Peyer's patch (tissue), 4 donors: Measurements from ENCODE around the gene GLUD1. TPM values are rescaled to one million over a fixed set of nuclear protein-coding genes. Genes with fewer than 3 reads are reported as not detected.
"Not testable (repeated sequence)": the region's sequence is repeated elsewhere in the genome, so short reads cannot be mapped to it uniquely, and the experiment has no call there.

Experiments used
- DNase-seq, 3 donors: peaks; one replicate each; pipeline ENCODE4 v3.0.0-alpha.2; 2017 to 2019
- H3K27ac ChIP-seq, 4 donors: fragments of 200-600 bp; sonication (generic); one replicate each; pipeline ENCODE4 v1.5.1; 2016 to 2019
- H3K27me3 ChIP-seq, 2 donors: fragments of 200-600 bp; sonication (generic); one replicate each; pipeline ENCODE4 v1.5.1; 2019
- H3K36me3 ChIP-seq, 3 donors: fragments of 200-600 bp; sonication (generic); one replicate each; pipeline ENCODE4 v1.5.1; 2016 to 2019
- H3K4me1 ChIP-seq, 4 donors: fragments of 200-600 bp; sonication (generic); one replicate each; pipeline ENCODE4 v1.5.1; 2016 to 2019
- H3K4me3 ChIP-seq, 4 donors: fragments of 200-600 bp; sonication (generic); 1 replicate in 3 of 4; 2 replicates in 1 of 4; pipeline ENCODE4 v1.5.1; 2016 to 2019; ENCODE audit warnings: mild to moderate bottlenecking in 1 of 4
- H3K9me3 ChIP-seq, 4 donors: fragments of 200-600 bp; sonication (generic); one replicate each; pipeline ENCODE4 v1.5.1; 2016 to 2019; ENCODE audit warnings: mild to moderate bottlenecking in 1 of 4
- POLR2A ChIP-seq, 2 donors: fragments of 450-650 bp; IDR thresholded peaks; one replicate each; pipeline ENCODE4 v1.5.1; 2017; ENCODE audit warnings: antibody characterized with exemption in 2 of 2, mild to moderate bottlenecking in 2 of 2, moderate library complexity in 2 of 2
- small RNA-seq, 2 donors: library from RNA; depleted of rRNA; stranded (forward); fragments of <200 nt; gene quantifications; one replicate each; pipeline ENCODE3, GENCODE V24; 2016
- total RNA-seq, 4 donors: library from RNA; depleted of rRNA; stranded (reverse); fragments of >200 nt; gene quantifications; one replicate each; pipeline ENCODE4 v1.1.0, GENCODE V29; 2016
- TF ChIP-seq, protein P1 (sequence below), 6 experiments: fragments of 450-650 bp in 4 of 6; fragments of 200-600 bp in 2 of 6; sonication (generic) in 1 of 6; IDR thresholded peaks; one replicate each; pipeline ENCODE4 v1.5.1; 2017 to 2019; ENCODE audit warnings: antibody characterized with exemption in 6 of 6, mild to moderate bottlenecking in 3 of 6, moderate library complexity in 1 of 6

GLUD1 gene
- total RNA-seq, 4 donors from 2014 or later: 116 to 308 (median 168) TPM

DNA sequence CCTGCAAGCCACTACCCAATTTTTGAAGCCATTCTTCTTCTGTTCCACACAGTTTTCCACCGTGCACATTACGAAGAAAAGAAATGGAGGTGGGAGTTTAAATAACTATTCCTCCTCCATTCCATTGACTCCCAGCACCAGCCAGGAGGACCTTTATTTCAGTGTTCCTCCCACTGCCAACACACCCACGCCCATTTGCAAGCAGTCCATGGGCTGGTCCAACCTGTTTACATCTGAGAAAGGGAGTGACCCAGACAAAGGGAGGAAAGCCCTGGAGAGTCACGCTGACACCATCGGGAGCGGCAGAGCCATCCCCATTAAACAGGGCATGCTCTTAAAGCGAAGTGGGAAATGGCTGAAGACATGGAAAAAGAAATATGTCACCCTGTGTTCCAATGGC, 86.3 kb downstream of the GLUD1 start:
- H3K4me1 ChIP-seq, DNase-seq: not testable (repeated sequence)

DNA sequence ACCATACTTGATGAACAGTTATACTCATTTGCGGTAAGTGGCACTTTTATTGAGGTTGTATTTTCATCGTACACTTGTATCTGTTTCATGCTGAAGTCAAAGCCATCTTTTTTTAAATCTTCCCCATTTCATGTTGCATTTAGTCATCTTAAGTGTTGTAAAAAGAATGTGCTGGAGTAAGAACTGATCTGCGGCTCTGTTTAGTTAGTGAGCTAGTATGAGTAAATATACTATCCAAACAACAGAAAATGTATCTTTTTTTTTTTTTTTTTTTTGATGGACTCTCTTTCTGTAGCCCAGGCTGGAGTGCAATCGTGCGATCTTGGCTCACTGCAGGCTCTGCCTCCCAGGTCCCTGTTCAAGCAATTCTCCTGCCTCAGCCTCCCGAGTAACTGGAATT, 87.0 kb downstream of the GLUD1 start:
- not testable (repeated sequence) for H3K36me3 ChIP-seq

More for the DNA sequence above, 86.3 kb downstream of the GLUD1 start:
- H3K27me3 ChIP-seq, H3K27ac ChIP-seq, H3K36me3 ChIP-seq, H3K4me3 ChIP-seq, H3K9me3 ChIP-seq: not testable (repeated sequence)

DNA sequence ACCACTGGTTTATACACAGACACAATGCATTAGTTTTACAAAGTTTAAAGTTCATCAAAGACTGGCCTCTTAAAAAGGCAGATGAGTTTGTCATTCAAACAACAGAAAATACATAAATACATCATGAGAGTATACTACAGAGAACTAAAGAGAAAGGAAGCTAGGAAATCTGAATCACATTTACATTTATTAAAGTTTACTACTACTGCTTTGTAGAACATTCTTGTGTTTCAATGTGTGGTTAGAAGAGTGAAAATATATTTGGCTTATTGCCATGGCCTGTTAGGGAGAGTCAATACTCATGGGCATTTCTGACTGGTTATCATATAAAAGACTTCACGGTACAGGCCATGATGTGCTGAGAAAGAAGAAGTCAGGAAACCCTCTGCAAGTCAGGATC, 87.5 kb downstream of the GLUD1 start:
- not testable (repeated sequence) for H3K36me3 ChIP-seq, H3K9me3 ChIP-seq, DNase-seq, H3K27me3 ChIP-seq, H3K27ac ChIP-seq, H3K4me3 ChIP-seq, H3K4me1 ChIP-seq

More for the DNA sequence above, 87.0 kb downstream of the GLUD1 start:
- not testable (repeated sequence) for DNase-seq, H3K27ac ChIP-seq, H3K4me3 ChIP-seq, H3K9me3 ChIP-seq, H3K4me1 ChIP-seq, H3K27me3 ChIP-seq

DNA sequence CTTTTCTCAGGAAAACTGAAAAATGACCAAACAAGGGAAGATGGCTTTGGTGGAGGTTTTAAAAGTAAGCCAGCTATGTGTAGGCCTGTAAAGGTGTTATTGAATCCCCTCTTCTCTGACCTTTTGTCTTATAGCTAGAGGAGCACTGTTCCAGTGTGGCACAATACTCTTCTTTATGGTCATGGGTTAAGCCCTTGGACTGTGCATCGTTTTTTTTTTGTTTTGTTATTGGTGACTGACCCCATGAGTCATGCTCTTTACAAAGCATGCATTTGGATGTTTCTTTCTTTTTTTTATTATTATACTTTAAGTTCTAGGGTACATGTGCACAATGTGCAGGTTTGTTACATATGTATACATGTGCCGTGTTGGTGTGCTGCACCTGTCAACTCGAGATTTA, 94.2 kb downstream of the GLUD1 start:
- no peaks in the 10 kb centered on the region for H3K4me1 ChIP-seq
- H3K36me3 ChIP-seq: no peaks in the 10 kb centered on the region
- DNase-seq: no peak
- no peak for TF ChIP-seq POLR2A (IDR thresholded peaks at IDR 0.05)
- TF ChIP-seq, protein P1, sequence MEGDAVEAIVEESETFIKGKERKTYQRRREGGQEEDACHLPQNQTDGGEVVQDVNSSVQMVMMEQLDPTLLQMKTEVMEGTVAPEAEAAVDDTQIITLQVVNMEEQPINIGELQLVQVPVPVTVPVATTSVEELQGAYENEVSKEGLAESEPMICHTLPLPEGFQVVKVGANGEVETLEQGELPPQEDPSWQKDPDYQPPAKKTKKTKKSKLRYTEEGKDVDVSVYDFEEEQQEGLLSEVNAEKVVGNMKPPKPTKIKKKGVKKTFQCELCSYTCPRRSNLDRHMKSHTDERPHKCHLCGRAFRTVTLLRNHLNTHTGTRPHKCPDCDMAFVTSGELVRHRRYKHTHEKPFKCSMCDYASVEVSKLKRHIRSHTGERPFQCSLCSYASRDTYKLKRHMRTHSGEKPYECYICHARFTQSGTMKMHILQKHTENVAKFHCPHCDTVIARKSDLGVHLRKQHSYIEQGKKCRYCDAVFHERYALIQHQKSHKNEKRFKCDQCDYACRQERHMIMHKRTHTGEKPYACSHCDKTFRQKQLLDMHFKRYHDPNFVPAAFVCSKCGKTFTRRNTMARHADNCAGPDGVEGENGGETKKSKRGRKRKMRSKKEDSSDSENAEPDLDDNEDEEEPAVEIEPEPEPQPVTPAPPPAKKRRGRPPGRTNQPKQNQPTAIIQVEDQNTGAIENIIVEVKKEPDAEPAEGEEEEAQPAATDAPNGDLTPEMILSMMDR (IDR thresholded peaks at IDR 0.05): no peak
- H3K9me3 ChIP-seq: no peaks in the 10 kb centered on the region
- no peak overlapping the region for H3K27ac ChIP-seq
- H3K4me3 ChIP-seq: no peak overlapping the region
- H3K27me3 ChIP-seq: no peaks in the 10 kb centered on the region

Small RNA genes lying within 50 kb of the gene (small RNA-seq; reads per million reads assigned to genes)
- gene AL136982.5 (0 reads per million in 2 donors), gene FAM25A (0 reads per million in 2 donors), gene RNU6-529P (0 reads per million in 2 donors)

Other genes with a start within 250 kb of the GLUD1 start
- 10 to 100 TPM in 2 of 4 donors, 1 to 10 TPM in 2; 2.8 to 16.5 (median 12.6) TPM for gene MMRN2, start 137.2 kb downstream of the GLUD1 start, total RNA-seq
- gene SNCG, start 136.2 kb downstream of the GLUD1 start, total RNA-seq: 1 to 10 TPM in 2 of 4 donors, not detected in 2; 2.4 to 8.2 TPM
- 100 to 1,000 TPM in 3 of 4 donors, 10 to 100 TPM in 1; 86.6 to 605 (median 431) TPM for gene ADIRF, start 126.4 kb downstream of the GLUD1 start, total RNA-seq
- gene FAM25A, start 74.5 kb downstream of the GLUD1 start, total RNA-seq: not detected
- gene SHLD2, start 363 bp upstream of the GLUD1 start, total RNA-seq: 10 to 100 TPM; 35.2 to 55.3 (median 46.0) TPM
- 1 to 10 TPM in 3 of 4 donors, under 1 TPM in 1; 0.83 to 3.5 (median 2.0) TPM for gene NUTM2A, start 130.6 kb upstream of the GLUD1 start, total RNA-seq